B cell (primary cell): Measurements from ENCODE around the gene TBC1D2. TPM values are rescaled to one million over a fixed set of nuclear protein-coding genes. Genes with fewer than 3 reads are reported as not detected.

Experiments
- ATAC-seq: fragments of 200-7000 bp; cut with Tn5 transposase; one replicate; pipeline ENCODE4 v1.10.0; 2021; ENCODE audit warnings: low read depth, mild to moderate bottlenecking, moderate number of reproducible peaks, moderate library complexity
- CTCF ChIA-PET: fragments of 350-600 bp; sonication (Branson Sonifier 250); formaldehyde crosslinking; loops from one replicate; lab custom pipeline; 2021; ENCODE audit warnings: antibody characterized with exemption, inconsistent platforms; lab: Charles Lee
- POLR2A ChIA-PET: fragments of 350-600 bp; sonication (Branson Sonifier 250); formaldehyde crosslinking; loops from one replicate; lab custom pipeline; 2021; ENCODE audit warnings: antibody characterized with exemption; lab: Charles Lee
- DNase-seq: peaks from one replicate; pipeline ENCODE4 v3.0.0; 2013
- H2AFZ ChIP-seq: 2 replicates; pipeline ENCODE4 v1.6.1; 2012; ENCODE audit warnings: mild to moderate bottlenecking, low read depth, low read length; ENCODE audit not compliant: insufficient read depth, poor library complexity, severe bottlenecking
- H3K27ac ChIP-seq, 2 donors: 1 replicate in 1 of 2; 2 replicates in 1 of 2; pipeline ENCODE4 v1.5.1; 2012 to 2013; ENCODE audit warnings: low read length in 2 of 2, mild to moderate bottlenecking in 2 of 2, moderate library complexity in 1 of 2
- H3K27me3 ChIP-seq, 4 experiments: fragments of 200-600 bp in 1 of 4; sonication (generic) in 1 of 4; replicated peaks in 1 of 4; 1 replicate in 2 of 4; 2 replicates in 2 of 4; pipeline versions ENCODE4 v1.6.1 to v1.7.0; 2013 to 2016; ENCODE audit warnings: low read length in 3 of 4, mild to moderate bottlenecking in 2 of 4, mixed read lengths in 1 of 4, moderate library complexity in 1 of 4; ENCODE audit not compliant: insufficient read depth in 4 of 4, control insufficient read depth in 3 of 4; ENCODE audit errors: control extremely low read depth in 1 of 4
- H3K36me3 ChIP-seq, 2 experiments: replicated peaks in 1 of 2; 1 replicate in 1 of 2; 2 replicates in 1 of 2; pipeline versions ENCODE4 v1.6.1 to v1.7.1; 2013; ENCODE audit warnings: low read length in 1 of 2; ENCODE audit not compliant: insufficient read depth in 2 of 2, control insufficient read depth in 1 of 2; ENCODE audit errors: control extremely low read depth in 1 of 2, extremely low read depth in 1 of 2
- H3K4me1 ChIP-seq, 2 donors: fragments of 200-600 bp in 1 of 2; sonication (generic) in 1 of 2; 1 replicate in 1 of 2; 2 replicates in 1 of 2; pipeline versions ENCODE4 v1.5.1 to v1.6.1; 2013 to 2017; ENCODE audit warnings: low read length in 2 of 2; ENCODE audit not compliant: control insufficient read depth in 2 of 2, insufficient read depth in 2 of 2
- H3K4me2 ChIP-seq: replicated peaks from 2 replicates; pipeline ENCODE3; 2012; ENCODE audit warnings: mild to moderate bottlenecking, low read depth, low read length; ENCODE audit not compliant: poor library complexity, severe bottlenecking
- H3K4me3 ChIP-seq, 5 experiments: fragments of 200-600 bp in 1 of 5; sonication (generic) in 1 of 5; 1 replicate in 3 of 5; 2 replicates in 2 of 5; pipeline versions ENCODE4 v1.5.1 to v1.7.0; 2011 to 2016; ENCODE audit warnings: low read length in 4 of 5, mild to moderate bottlenecking in 4 of 5, low read depth in 2 of 5, control low read depth in 1 of 5, moderate library complexity in 1 of 5; ENCODE audit not compliant: insufficient read depth in 1 of 5; ENCODE audit errors: control extremely low read depth in 1 of 5, extremely low read depth in 1 of 5
- H3K79me2 ChIP-seq: fragments of 200-600 bp; sonication (generic); one replicate; pipeline ENCODE4 v1.6.0; 2016; ENCODE audit warnings: low read length; ENCODE audit not compliant: control insufficient read depth, insufficient read depth
- H3K9ac ChIP-seq: fragments of 200-600 bp; sonication (generic); 2 replicates; pipeline ENCODE4 v1.6.1; 2017; ENCODE audit warnings: mild to moderate bottlenecking, low read length, moderate library complexity
- H3K9me3 ChIP-seq, 3 donors: one replicate each; pipeline versions ENCODE4 v1.6.1 to v1.7.1; 2013; ENCODE audit warnings: low read length in 2 of 3; ENCODE audit not compliant: control insufficient read depth in 2 of 3, insufficient read depth in 1 of 3; ENCODE audit errors: control extremely low read depth in 1 of 3
- H4K20me1 ChIP-seq: 2 replicates; pipeline ENCODE4 v1.6.0; 2012; ENCODE audit warnings: mild to moderate bottlenecking, low read length; ENCODE audit not compliant: insufficient read depth, control insufficient read depth, poor library complexity, severe bottlenecking
- H3K27ac Mint-ChIP-seq: one replicate; pipeline ENCODE4 v1.8.0; 2021; ENCODE audit warnings: mixed read lengths
- H3K27me3 Mint-ChIP-seq: one replicate; pipeline ENCODE4 v1.8.0; 2021; ENCODE audit warnings: mixed read lengths
- H3K4me1 Mint-ChIP-seq: one replicate; pipeline ENCODE4 v1.8.0; 2021; ENCODE audit warnings: mixed read lengths
- H3K4me3 Mint-ChIP-seq: one replicate; pipeline ENCODE4 v1.8.0; 2021; ENCODE audit warnings: mixed read lengths
- H3K9me3 Mint-ChIP-seq: one replicate; pipeline ENCODE4 v1.8.0; 2022; ENCODE audit warnings: mixed read lengths; ENCODE audit not compliant: insufficient read depth
- CTCF ChIP-seq: fragments of 200-600 bp; IDR thresholded peaks from one replicate; pipeline ENCODE4 v1.8.0; 2022; ENCODE audit warnings: antibody characterized with exemption, mild to moderate bottlenecking
- EZH2 ChIP-seq: IDR thresholded peaks from 2 replicates; pipeline ENCODE4 v1.6.1; 2012; ENCODE audit warnings: borderline replicate concordance, low read depth, mild to moderate bottlenecking, moderate library complexity, low read length; ENCODE audit not compliant: insufficient read depth, poor library complexity, severe bottlenecking
- WGBS: methylation state at CpG from one replicate; pipeline ENCODE4 v1.1.5; 2013; ENCODE audit warnings: missing lambda C conversion rate; ENCODE audit not compliant: insufficient coverage; 5-methylcytosine and 5-hydroxymethylcytosine counted together
- intact Hi-C: fragments of 100-400 bp; cut with micrococcal nuclease; formaldehyde crosslinking; loops from one replicate; pipeline ENCODE4 v1.10.0; 2022
- polyA plus RNA-seq: library from polyadenylated mRNA; depleted of rRNA; stranded (reverse); fragments of >200 nt; gene quantifications from 2 replicates; pipeline ENCODE4 v1.2.3, GENCODE V29; 2012
- total RNA-seq, 2 donors: library from RNA; stranded (reverse); fragments of 120-200 nt in 1 of 2; gene quantifications; 1 replicate in 1 of 2; 2 replicates in 1 of 2; pipeline versions ENCODE4 v1.2.3 to v1.2.4, GENCODE V29; 2013 to 2022

TBC1D2 gene
- total and polyA plus RNA-seq, 2 donors (not counting 1 experiment from before 2014, with no cell fraction given), result 5.0 to 5.3 TPM

- Histone ChIP-seq H3K79me2 (no peaks in the 10 kb centered on the region), H3K27me3 (no peaks in the 10 kb centered on the region), H4K20me1 (no peaks in the 10 kb centered on the region), H3K4me1 (no peaks in the 10 kb centered on the region), H3K9ac (no peak overlapping the region), H2AFZ (no peak overlapping the region), H3K27ac (no peak overlapping the region), H3K4me3 (no peak overlapping the region), H3K9me3 (no peaks in the 10 kb centered on the region), H3K36me3 (no peaks in the 10 kb centered on the region), H3K4me2 (no peak overlapping the region)
- H3K27ac Mint-ChIP-seq, result no peak overlapping the region
- intact Hi-C loops, result loop anchor here (1.0 to 5.0 kb wide), 5 partner anchors 58 to 551 kb away; no protein-coding TSS in a partner anchor
- no peaks in the 10 kb centered on the region for H3K9me3 Mint-ChIP-seq
- H3K4me1 Mint-ChIP-seq, result no peaks in the 10 kb centered on the region
- H3K27me3 Mint-ChIP-seq, result peaks cover 14% of the 10 kb centered on the region
- ChIA-PET POLR2A (interaction anchor here (0.6 to 1.0 kb wide), 2 partner anchors 191 to 341 kb away, joined by 3 to 8 read pairs; partner anchors contain the start of gene TRMO), CTCF (interaction anchor here (0.8 to 3.1 kb wide), 18 partner anchors 8 to 557 kb away, joined by 3 to 36 read pairs (median 5); partner anchors contain the start of genes TBC1D2 and TRMO)
- H3K4me3 Mint-ChIP-seq, result no peak overlapping the region
- no peak for ATAC-seq
- TF ChIP-seq CTCF (no peak), EZH2 (no peak)
- DNase-seq, result no peak
- no CpG with 5 or more reads among the region's 1 CpG for WGBS
Measured at GRCh38 chr9:98263080-98263479, 7.6 kb upstream of the TBC1D2 start.

GRCh38 chr9:98262056-98262455 is 6.6 kb upstream of the TBC1D2 start:
- Histone ChIP-seq H2AFZ (no peak overlapping the region), H3K79me2 (no peaks in the 10 kb centered on the region), H3K4me3 (no peak overlapping the region), H4K20me1 (no peaks in the 10 kb centered on the region), H3K9ac (no peak overlapping the region), H3K4me1 (peaks cover 0 to 2% of the 10 kb centered on the region in 2 donors), H3K36me3 (no peaks in the 10 kb centered on the region), H3K27ac (no peak overlapping the region), H3K27me3 (no peaks in the 10 kb centered on the region), H3K9me3 (no peaks in the 10 kb centered on the region), H3K4me2 (no peak overlapping the region)
- CTCF ChIA-PET, result interaction anchor here (2.7 to 3.1 kb wide), 3 partner anchors 56 to 339 kb away, joined by 15 to 36 read pairs (median 35); partner anchors contain the start of gene TRMO
- Mint-ChIP-seq H3K27me3 (peaks cover 4% of the 10 kb centered on the region), H3K4me1 (no peaks in the 10 kb centered on the region), H3K27ac (no peak overlapping the region), H3K9me3 (no peaks in the 10 kb centered on the region), H3K4me3 (no peak overlapping the region)
- POLR2A ChIA-PET, result no interaction called here
- TF ChIP-seq CTCF, result no peak
- no peak for TF ChIP-seq EZH2
- DNase-seq (no peak), ATAC-seq (no peak)
- 100% methylated on average over 2 of the region's 3 CpGs for WGBS
- intact Hi-C loops, result loop anchor here (2.0 to 5.0 kb wide), 2 partner anchors 277 to 550 kb away; no protein-coding TSS in a partner anchor
